ENCODE results near the gene MAPK8.

GRCh38 chr10:48364659-48365405 is 58.4 kb downstream of the MAPK8 start:
- TF ChIP-seq CTCF (IDR thresholded peaks at IDR 0.05; ENCODE audit: insufficient read depth, low read depth, low read length): no peak
- no peak for TF ChIP-seq EZH2 (IDR thresholded peaks at IDR 0.05; ENCODE audit: insufficient read depth, low read length)
